Stimulated activated CD4-positive, alpha-beta T cell treated with anti-CD3 and anti-CD28 coated beads, Interleukin-12 subunit alpha, Interleukin-12 subunit beta, amount 100 ng/mL, for 4 hours (primary cell): ENCODE measurements around the gene PSMD8.
"Not testable (repeated sequence)": the region's sequence is repeated elsewhere in the genome, so short reads cannot be mapped to it uniquely, and the experiment has no call there.

Experiments used
- DNase-seq: peaks from one replicate; pipeline ENCODE4 v3.0.0-alpha.2; 2020

The PSMD8 gene

DNA sequence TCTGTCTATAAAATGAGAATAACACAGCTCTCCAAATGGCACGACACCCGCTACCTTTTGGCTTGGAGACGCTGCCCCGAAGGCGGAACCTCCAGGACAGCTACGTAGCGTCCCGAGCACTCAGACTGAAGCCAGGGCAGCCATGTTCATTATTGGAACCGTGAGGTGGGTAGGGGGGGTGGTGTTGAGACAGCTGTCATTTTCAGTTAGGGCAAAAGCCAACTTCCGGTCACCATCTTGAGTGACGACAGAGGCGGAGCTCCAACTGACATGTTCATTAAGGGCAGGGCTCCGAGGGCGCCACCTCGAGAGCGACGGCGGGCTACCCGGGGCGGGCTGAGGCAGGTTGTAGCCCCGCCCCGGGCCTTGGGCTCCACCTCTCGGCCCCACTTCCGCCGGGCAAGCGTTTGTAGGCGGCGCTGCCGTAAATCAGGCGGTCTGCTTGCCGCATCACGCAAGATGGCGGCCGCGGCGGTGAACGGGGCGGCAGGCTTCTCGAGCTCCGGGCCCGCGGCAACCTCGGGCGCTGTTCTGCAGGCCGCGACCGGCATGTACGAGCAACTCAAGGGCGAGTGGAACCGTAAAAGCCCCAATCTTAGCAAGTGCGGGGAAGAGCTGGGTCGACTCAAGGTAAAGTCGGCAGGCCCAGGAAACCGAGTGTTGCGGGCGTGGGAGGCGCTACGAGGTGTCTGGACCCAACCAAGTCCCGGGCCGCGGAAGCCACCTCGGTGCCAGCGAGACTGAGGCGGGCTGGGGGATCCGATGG, at the start of gene PSMD8:
PSMD8 (plus strand) TSS at position 240 of the 766 bp plus-strand sequence; CDS start at position 271, 31 bp downstream.
- DNase-seq: peak; percentile 97

DNA sequence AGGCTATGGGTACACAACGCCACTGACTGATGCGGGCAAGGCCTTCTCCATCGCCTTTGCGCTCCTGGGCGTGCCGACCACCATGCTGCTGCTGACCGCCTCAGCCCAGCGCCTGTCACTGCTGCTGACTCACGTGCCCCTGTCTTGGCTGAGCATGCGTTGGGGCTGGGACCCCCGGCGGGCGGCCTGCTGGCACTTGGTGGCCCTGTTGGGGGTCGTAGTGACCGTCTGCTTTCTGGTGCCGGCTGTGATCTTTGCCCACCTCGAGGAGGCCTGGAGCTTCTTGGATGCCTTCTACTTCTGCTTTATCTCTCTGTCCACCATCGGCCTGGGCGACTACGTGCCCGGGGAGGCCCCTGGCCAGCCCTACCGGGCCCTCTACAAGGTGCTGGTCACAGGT, 47.8 kb upstream of the PSMD8 start:
- DNase-seq: no peak

DNA sequence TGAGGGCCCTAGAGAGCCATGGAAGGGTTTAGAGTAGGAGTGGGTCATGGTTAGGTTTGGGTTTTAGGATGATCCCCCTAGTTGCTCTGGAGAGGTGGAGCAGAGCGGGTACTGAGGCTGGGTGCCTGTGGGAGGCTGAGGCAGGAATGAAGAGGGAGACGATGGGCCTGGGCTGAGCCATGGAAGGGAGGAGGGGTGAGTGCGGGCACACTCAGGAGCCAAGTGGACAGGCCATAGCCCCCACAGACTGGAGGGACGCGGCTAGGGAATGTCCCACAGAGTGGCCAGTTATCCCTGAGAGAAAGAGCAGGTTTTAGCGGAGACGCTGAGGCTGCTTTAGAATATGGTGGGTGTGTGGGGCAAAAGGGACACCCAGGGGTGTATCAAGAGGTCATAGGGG, 44.7 kb upstream of the PSMD8 start:
- no peak for DNase-seq

DNA sequence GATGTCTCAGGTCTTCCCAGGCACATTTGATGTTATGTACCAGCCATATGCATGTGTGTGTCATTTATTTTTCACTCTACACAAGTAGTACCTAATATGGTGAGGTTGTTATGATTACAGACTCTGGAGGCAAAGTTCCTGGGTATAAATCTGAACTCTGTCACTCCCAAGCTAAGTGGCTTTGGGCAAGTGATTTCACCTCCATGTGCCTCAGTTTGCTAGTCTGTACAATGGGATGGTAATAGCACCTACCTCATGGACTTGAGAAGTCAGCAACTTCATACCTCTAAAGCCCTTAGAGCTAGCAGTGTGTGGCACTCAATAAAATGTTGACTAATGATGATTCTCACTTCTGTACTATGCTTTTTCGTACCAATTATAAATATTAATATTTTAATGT, 42.6 kb upstream of the PSMD8 start:
- no peak for DNase-seq

DNA sequence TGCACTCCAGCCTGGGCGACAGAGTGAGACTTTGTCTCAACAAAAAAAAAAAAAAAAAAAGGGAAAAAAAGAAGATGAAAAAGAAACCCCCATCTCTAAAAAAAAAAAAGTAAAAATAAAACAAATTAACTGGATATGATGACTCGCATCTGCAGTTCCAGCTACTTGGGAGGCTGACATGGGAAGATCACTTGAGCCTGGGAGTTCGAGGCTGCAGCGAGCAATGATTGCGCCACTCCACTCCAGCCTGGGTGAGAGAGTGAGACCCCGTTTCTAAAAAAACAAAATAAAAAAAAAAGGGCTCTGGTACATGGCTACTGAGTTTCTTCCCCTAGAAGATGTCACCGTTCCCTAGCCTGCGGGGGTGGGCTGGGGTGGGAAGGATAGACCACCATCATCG, 41.1 kb upstream of the PSMD8 start:
- DNase-seq: no peak

DNA sequence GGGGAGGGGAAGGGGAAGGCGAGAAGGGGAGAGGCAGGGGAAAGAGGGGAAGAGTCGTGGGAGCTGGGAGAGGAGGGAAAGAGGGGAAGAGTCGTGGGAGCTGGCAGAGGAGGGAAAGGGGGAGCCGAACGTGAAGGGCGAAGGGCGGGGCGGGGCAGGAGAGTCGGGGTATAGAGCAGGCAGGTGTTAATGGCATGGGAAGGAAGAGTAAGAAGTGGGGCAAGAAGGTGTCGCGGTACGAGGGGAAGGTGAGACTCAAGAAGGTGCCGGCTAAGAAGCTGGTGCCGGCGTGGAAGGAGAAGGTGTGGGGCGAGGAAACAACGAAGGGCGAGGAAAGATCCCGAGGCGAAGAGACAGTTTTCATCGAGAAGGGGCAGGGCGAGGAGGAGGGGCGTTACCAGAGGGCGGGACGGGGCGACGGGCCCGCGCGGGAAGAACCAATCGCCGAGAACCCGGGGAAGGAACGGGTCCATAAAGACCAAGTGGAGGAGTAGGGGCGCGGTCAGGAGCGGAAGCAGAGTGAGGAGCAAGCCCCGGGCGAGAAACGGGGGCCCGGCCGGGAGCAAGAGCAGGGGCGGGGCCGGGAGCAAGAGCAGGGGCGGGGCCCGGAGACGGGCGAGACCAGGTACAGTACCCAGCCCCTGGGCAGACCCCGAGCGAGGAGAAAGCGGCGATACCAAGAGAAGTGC, 38.3 kb upstream of the PSMD8 start:
- peak; percentile 93 for DNase-seq

DNA sequence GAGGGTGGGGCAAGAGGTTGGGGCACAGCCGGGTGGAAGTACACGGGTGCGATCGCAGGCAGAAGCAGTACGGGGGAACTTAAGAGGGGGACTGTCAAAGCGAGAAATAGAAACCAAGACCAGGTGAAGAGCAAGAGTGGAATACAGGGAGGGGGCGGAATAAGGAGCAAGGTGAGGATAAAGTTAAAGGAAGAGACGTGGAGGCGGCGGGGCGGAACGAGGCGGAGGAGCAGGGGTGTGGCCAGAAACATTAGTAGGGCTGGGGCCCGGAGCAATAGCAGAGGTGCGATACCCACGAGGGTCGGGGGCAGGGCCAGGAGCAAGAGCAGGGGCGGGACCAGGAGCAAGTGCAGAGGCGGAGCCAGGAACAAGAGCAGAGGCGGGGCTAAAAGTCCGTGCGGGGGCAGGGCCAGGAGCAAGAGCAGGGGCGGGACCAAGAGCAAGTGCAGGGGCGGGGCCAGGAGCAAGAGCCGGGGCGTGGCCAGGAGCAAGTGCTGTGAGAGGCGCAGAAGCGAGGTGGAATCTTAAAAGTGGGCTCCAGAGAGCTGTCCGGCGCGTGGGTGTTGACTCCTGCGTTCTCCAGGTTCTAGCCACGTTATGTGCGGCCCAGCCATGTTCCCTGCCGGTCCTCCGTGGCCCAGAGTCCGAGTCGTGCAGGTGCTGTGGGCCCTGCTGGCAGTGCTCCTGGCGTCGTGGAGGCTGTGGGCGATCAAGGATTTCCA, 37.6 kb upstream of the PSMD8 start:
- peak; percentile 94 for DNase-seq

DNA sequence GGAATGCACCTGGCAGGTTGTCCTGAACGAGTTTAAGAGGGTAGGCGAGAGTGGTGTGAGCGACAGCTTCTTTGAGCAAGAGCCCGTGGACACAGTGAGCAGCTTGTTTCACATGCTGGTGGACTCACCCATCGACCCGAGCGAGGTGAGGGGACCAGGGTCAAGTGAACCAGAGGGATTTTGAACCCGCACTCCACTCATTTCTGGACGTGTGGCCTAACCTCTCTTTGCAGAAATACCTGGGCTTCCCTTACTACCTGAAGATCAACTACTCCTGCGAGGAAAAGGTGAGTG, 37.1 kb upstream of the PSMD8 start:
- DNase-seq: no peak

DNA sequence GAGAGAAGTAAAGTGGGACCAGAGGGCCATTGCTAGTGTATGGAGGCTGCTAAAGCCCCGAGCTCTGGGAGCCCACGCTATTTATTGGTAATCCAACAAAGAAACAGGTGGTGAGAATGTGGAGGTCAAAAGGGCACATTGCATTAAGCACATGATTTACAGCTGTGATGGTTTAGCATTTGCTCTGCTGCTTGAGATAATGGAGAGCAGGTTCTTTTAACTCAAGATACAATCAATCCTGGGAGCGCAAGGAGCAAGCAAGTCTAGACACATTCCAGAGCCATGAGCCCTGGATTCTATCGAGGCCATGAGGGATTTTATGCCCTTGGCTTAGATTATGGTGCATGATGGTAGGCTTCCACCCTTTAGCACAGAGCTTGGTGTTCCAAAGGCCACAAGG, 35.4 kb upstream of the PSMD8 start:
- DNase-seq: not testable (repeated sequence)

DNA sequence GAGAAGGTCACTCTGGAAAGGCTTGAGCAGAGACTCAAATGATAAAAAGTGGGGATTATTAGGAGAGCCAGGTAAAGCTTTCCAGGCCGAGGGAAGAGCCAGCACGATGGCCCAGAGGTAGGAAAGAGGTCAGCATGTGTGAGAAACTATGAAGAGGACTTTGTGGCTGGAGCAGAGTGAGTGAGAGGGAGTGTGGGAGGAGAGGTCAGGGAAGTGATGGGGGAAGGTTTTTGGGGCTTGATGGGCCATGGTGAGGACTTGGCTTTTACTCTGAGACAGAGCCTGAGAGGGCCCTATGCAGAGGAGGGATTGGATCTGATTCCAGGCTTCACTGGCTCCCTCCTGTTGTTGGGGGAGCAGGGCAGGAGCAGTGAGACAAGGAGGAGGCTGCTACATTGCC, 33.4 kb upstream of the PSMD8 start:
- no peak for DNase-seq

DNA sequence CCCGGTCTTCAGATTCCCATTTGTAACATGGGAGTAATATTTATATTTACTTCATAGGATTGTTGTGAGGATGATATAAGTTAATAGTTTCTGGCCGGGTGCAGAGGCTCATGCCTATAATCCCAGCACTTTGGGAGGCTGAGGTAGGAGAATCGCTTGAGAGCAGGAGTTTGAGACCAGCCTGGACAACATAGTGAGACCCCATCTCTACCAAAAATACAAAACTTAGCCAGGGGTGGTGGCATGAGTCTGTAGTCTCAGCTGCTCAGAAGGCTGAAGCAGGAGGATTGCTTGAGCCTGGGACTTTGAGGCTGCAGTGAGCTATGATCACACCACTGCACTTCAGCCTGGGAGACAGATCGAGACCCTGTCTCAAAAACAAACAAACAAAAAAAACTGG, 27.5 kb upstream of the PSMD8 start:
- DNase-seq: no peak

DNA sequence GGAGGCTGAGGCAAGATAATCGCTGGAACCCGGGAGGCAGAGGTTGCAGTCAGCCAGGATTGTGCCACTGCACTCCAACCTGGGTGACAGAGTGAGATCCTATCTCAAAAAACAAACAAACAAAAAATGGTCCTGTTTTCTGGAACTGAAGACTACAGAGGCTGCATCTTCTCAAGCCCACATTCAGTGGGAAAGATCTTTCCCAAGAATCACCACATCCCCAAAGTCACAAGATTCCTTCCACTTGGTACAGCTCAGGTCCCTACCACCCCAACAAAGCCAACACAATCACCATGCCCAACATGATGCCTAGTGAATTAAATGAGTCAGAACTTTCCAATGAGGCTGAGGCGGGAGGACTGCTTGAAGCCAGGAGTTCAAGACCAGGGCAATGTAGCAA, 23.5 kb upstream of the PSMD8 start:
- no peak for DNase-seq

DNA sequence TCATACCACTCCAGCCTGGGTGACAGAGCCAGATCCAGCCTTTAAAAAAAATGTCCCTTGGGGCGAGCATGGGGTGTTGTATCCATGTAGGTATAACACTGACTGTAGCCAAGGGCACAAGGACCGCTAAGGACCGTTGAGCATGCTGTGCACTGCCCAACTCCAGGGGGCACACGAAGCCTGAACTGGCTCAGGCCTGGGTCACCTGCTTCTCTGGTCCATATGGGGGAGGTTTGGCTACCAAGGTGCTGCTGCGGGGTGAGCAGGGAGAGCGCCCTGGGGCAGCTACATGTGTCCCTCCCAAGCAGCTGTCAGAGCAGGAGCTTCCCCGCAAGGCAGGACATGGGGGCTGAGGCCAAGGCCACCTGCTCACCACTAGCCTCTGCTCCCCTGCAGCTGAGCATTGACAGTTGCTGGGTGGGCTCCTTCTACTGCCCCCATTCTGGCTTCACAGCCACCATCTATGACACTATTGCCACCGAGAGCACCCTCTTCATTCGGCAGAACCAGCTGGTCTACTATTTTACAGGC, 22.4 kb upstream of the PSMD8 start:
- no peak for DNase-seq

DNA sequence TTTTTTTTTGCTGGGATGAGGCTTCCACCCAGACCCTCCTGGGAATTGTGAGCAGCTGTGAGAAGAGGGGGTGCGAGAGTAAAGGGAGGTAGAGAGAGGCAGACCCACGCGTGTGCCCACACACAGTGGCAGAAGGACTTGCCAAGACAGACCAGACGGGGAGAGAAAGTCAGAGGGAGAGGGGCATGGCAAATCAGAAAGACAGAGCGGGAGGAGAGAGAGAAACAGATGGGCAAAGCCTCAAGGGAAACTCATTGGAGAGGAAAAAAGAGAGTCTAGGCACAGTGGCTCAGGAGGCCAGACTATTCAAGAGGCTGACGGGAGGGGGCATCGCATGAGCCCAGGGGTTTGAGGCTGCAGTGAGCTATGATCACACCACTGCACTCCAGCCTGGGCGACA, 21.8 kb upstream of the PSMD8 start:
- no peak for DNase-seq

DNA sequence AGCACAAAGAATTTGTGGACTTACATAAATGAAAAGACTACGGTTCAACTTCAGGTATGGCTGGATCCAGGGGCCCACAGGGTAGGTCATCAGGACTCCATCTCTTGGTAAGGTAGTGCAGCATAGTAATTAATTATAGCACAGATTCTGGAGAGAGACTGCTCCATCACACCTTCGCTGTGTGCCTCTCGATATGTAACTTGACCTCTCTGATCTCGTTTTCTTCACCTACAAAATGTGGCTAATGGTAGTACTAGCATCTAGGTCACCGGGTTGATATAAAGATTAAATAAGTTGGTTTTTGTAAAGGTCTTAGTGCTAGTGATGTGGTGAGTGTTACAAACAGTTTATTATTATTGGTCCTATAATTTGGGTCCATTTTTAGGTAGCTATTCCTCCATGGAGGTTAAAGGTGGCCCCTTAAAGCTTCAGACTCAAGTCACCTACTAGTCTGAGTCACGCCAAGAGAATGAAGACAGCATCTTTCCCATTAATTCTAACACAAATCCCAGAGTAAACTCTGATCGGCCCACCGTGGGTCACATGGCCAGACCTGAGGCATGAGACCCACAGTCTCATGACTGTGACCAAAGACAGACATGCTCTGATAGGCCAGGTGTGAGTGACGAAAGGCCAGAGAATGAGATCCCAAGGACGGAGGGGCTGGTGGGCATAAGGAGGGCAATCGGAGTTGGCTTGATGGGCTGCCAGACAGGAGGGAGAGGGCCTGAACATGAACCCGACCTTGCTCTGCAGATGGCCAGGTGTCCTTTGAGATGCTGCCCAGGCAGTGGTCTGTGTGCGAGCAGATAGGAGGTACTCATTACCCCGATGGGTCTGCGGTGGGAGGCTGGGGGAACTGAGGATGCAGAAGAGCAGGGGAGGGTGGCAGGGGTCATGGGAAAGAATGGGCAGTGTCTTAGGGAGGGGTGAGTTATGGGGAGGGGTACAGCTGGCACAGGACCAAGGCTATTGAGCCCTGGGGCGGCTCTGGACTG, 18.3 kb upstream of the PSMD8 start:
- no peak for DNase-seq

DNA sequence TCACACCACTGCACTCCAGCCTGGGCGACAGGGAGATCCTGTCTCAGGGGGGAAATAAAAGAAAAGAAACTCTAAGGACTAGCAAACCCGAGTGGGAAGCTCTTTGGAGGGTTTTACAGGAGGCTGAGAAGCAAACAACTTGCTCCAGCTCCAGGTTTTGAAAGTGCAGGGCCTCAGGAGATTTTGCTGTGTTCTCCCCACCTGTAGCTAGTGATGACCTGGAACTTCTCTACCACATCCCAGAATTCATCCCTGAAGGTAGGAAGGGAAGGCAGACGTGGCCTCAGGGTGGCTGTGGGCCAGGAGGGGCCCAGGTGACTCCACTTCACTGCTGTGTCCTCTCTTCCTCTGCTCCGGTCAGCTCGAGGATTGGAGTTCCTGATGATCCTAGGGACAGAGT, 16.3 kb upstream of the PSMD8 start:
- DNase-seq: no peak

DNA sequence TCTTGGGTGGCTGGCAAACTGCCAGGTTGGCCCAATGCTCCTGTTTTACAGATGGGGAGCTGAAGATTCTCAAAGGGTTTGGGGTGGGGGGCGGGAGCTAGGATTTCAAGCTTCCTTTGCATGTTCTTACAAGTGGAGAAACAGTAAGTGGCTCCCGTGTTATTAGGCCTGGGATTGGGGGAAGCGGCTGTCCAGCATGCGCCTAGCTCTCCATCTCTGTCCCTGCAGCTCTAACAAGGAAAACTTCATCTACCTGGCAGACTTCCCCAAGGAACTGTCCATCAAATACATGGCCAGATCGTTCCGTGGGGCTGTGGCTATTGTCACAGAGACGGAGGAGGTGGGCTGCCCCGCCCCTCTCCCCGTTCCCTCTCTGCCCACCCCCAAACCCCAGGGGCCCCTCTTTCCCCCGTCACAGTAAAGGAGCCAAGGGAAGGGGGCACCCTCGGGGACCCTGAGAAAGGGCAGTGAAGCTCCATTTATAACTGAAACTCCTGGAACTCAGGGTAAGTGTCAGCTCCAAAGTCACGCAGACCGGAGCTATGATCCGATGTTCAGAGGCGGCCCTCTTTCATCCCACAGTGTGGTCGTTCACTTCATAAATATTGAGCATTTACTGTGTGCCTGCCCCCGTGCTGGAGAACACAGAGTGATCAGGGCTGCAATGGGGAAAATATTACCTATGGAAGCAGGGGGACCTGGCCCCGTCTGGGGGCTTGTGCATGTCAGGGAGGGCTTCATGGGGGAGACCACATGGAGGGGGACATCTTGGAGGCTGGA, 14.9 kb upstream of the PSMD8 start:
- DNase-seq: no peak

DNA sequence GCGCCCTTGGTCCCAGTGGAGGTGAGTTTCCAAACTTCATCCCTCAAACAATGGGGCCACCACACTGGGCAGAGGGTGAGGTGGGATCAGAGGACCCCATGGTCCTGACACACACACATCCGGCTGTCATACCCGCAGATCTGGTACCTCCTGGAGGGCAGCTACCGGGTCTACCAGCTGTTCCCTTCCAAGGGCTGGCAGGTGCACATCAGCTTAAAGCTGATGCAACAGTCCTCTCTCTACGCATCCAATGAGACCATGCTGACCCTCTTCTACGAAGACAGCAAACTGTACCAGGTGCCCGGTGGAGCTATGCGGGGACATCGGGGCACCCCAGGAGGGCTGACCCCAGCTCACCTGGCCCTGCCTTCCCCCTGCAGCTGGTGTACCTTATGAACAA, 14.0 kb upstream of the PSMD8 start:
- DNase-seq: no peak

DNA sequence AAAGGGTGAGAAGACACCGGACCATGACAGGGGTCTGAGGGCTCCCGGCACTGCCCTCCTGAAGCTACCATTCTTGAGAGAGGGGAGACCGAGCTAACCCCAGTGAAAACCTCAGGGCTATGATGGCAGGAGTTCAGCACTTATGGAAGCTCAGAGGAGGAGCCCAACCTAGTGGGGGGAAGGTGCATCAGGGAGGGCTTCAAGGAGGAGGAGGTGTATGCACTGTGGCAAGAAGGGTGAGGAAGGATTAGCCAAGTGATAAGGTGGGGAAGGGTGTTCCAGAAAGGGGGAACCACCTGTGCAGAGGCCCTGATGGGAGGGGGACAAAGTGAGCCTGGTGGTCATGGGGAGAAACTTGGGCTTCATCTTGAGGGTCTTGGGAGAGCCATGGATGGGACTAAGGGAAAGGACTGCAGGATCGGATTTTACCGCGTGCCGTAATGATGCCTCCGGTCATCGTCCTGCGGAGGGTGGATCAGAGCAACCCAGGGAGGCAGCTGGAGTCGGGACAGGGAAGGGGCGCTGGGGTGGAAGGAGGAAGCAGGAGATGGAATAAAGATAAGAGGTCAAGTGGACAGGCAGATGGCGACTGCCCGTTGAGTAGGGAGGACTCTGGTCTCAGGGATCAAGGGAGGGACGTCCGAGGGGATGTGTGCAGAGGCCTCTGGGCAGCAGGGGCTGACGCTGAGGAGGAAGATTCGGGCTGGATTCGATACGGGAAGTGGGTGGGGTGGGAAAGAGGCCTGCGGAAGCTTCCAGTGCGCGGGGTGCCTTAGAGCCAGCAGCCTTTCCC, 13.3 kb upstream of the PSMD8 start:
- DNase-seq: no peak

DNA sequence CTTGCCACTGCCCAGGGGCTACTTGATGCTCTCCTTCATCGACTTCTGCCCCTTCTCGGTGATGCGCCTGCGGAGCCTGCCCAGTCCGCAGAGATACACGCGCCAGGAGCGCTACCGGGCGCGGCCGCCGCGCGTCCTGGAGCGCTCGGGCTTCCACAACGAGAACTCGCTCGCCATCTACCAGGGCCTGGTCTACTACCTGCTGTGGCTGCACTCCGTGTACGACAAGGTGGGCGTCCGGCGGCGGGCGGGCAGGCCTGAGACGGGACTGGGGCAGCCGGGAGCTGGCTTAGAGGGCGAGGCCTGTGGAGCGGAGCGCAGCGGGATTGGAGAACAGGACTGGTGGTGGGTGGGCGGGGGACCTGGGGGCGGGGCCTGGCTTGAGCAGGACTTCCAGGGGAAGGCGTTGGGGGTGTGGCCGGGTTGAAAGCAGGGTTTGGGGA, 12.7 kb upstream of the PSMD8 start:
- DNase-seq: peak; percentile 65
